ENCODE measurements around the gene ZNF536. TPM values are rescaled to one million over a fixed set of nuclear protein-coding genes. Genes with fewer than 3 reads are reported as not detected.

ZNF536 gene
- polyA plus RNA-seq, 1 of the 3 experiments (the other 2 are of a cell fraction) = 0.41 TPM

GRCh38 chr19:30327331-30327730, 44.9 kb upstream of the ZNF536 start:
- H3K27me3 ChIP-seq (ENCODE audit: insufficient read depth) = no peaks in the 10 kb centered on the region
- TF ChIP-seq JUND (IDR thresholded peaks at IDR 0.05) = no peak
- no peak for TF ChIP-seq POLR2AphosphoS5 (IDR thresholded peaks at IDR 0.05; ENCODE audit: low read depth, low read length)
- no peak for TF ChIP-seq USF1 (IDR thresholded peaks at IDR 0.05; ENCODE audit: borderline replicate concordance, low read depth)
- TF ChIP-seq EP300 (IDR thresholded peaks at IDR 0.05; ENCODE audit: borderline replicate concordance in 1 of 2, low read depth in 1 of 2, low read length in 1 of 2) = no peak
- TF ChIP-seq CHD2 (IDR thresholded peaks at IDR 0.05; ENCODE audit: low read length, partially characterized antibody) = no peak
- TF ChIP-seq EZH2phosphoT487 (IDR thresholded peaks at IDR 0.05; ENCODE audit: borderline replicate concordance, low read depth) = no peak
- no peak for TF ChIP-seq RAD21 (IDR thresholded peaks at IDR 0.05; ENCODE audit: low read length)
- TF ChIP-seq MXI1 (IDR thresholded peaks at IDR 0.05; ENCODE audit: low read depth, low read length) = no peak
- TF ChIP-seq GATA2 (CRISPR knock-in tag; IDR thresholded peaks at IDR 0.05) = no peak
- TF ChIP-seq NFIC (IDR thresholded peaks at IDR 0.05; ENCODE audit: borderline replicate concordance) = no peak
- TF ChIP-seq MEF2A (IDR thresholded peaks at IDR 0.05; ENCODE audit: borderline replicate concordance, low read depth) = no peak
- TF ChIP-seq MAX (IDR thresholded peaks at IDR 0.05; ENCODE audit: low read depth) = no peak
- no peak for TF ChIP-seq FOSL2 (IDR thresholded peaks at IDR 0.05; ENCODE audit: borderline replicate concordance, low read depth)
- TF ChIP-seq RCOR1 (IDR thresholded peaks at IDR 0.05; ENCODE audit: low read length) = no peak
- no peak for TF ChIP-seq SIN3A (IDR thresholded peaks at IDR 0.05; ENCODE audit: borderline replicate concordance, low read depth, low read length)
- no peak for TF ChIP-seq SMC3 (IDR thresholded peaks at IDR 0.05; ENCODE audit: low read depth, low read length)
- no peak for TF ChIP-seq ZBTB33 (IDR thresholded peaks at IDR 0.05; ENCODE audit: borderline replicate concordance, low read depth)
- TF ChIP-seq FOXJ3 (CRISPR knock-in tag; IDR thresholded peaks at IDR 0.05) = no peak
- TF ChIP-seq RFX5 (IDR thresholded peaks at IDR 0.05; ENCODE audit: low read length) = no peak
- H3K4me2 ChIP-seq = no peak overlapping the region
- H3K4me3 ChIP-seq (ENCODE audit: low read depth in 2 of 2, low read length in 1 of 2) = no peak overlapping the region
- POLR2A ChIA-PET = no interaction called here
- no peak overlapping the region for H3K27ac ChIP-seq (ENCODE audit: low read depth in 2 of 2, low read length in 1 of 2)
- no peak overlapping the region for H2AFZ ChIP-seq (ENCODE audit: low read depth)
- no peaks in the 10 kb centered on the region for H3K9me3 ChIP-seq
- H3F3A ChIP-seq (replicated peaks; ENCODE audit: insufficient read depth) = no peaks in the 10 kb centered on the region
- H3K9me2 ChIP-seq = no peaks in the 10 kb centered on the region
- H3K36me3 ChIP-seq (replicated peaks in 1 of 2; ENCODE audit: control insufficient read depth in 1 of 2, insufficient read depth in 2 of 2, low read length in 1 of 2) = no peaks in the 10 kb centered on the region
- DNase-seq = no peak
- H3K9ac ChIP-seq = no peak overlapping the region
- H4K20me1 ChIP-seq (ENCODE audit: insufficient read depth) = no peaks in the 10 kb centered on the region
- CTCF ChIA-PET = interaction anchor here (0.6 kb wide), 1 partner anchor 126 kb away, joined by 3 read pairs; no protein-coding TSS in a partner anchor
- H3K79me2 ChIP-seq (ENCODE audit: insufficient read depth) = no peaks in the 10 kb centered on the region
- H3K4me1 ChIP-seq (ENCODE audit: control insufficient read depth in 1 of 2, insufficient read depth in 2 of 2, low read depth in 1 of 2, low read length in 1 of 2) = peaks cover 0 to 7% of the 10 kb centered on the region in 2 experiments; a peak in 1 of 4 replicates
- WGBS (ENCODE audit: low lambda C conversion rate) = 59% methylated on average over 3 of the region's 3 CpGs
